SH-SY5Y (cell line): ENCODE data around the gene SPON1.

Experiments
- GATA2 ChIP-seq: IDR thresholded peaks from 2 replicates; pipeline ENCODE4 v1.6.1; 2011; ENCODE audit warnings: mild to moderate bottlenecking, low read depth, low read length
- GATA3 ChIP-seq: IDR thresholded peaks from 2 replicates; pipeline ENCODE4 v1.6.1; 2011; ENCODE audit warnings: low read depth, mild to moderate bottlenecking, low read length, moderate library complexity

DNA sequence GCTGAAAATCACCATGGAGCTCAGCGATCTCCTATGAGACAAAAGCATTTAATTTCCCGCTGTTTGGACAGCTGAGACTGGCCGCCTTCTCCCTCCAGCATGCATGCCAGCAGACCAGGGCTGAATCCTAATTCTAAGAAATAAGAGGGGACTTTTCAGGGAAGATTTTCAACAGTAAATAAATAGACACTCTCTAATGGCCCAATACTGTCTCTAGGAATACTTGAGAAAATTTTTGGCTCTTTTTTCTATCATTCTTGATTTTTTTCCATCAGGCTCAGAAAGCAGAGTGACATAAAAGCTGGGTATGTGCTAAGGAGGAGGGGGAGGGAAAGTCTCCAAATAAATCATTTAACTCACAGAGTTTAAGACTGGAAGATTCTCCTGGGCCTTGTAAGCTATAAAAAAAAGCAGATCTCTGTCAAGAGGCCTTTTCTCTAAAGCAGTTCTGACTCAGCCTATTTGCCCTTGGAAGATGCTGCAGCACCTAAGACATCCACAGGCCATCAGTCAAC lies 17.6 kb upstream of the SPON1 start:
- TF ChIP-seq GATA3 = no peak
- TF ChIP-seq GATA2 = no peak
